Common myeloid progenitor, CD34-positive (primary cell): ENCODE data around the gene EIF4E2.

ENCODE experiments used
- CTCF ChIA-PET: fragments of 350-600 bp; sonication (Branson Sonifier 250); formaldehyde crosslinking; loops from one replicate; lab custom pipeline; 2021; ENCODE audit warnings: antibody characterized with exemption; lab: Charles Lee
- POLR2A ChIA-PET: fragments of 350-600 bp; sonication (Branson Sonifier 250); formaldehyde crosslinking; loops from one replicate; lab custom pipeline; 2021; ENCODE audit warnings: antibody characterized with exemption; lab: Charles Lee
- DNase-seq, 3 donors: peaks; one replicate each; pipeline versions ENCODE4 v3.0.0 to v3.0.0-alpha.2; 2013
- H3K27ac ChIP-seq, 2 experiments: 1 replicate in 1 of 2; 2 replicates in 1 of 2; pipeline ENCODE4 v1.7.0; 2013; ENCODE audit warnings: inconsistent platforms in 2 of 2, low read length in 2 of 2, mild to moderate bottlenecking in 2 of 2, low read depth in 1 of 2, moderate library complexity in 1 of 2; ENCODE audit not compliant: severe bottlenecking in 2 of 2, insufficient read depth in 1 of 2, poor library complexity in 1 of 2
- H3K27me3 ChIP-seq, 5 experiments: replicated peaks in 2 of 5; 1 replicate in 3 of 5; 2 replicates in 2 of 5; pipeline versions ENCODE4 v1.6.1 to v1.7.0; 2013; ENCODE audit warnings: low read length in 4 of 5, mild to moderate bottlenecking in 2 of 5, moderate library complexity in 2 of 5, inconsistent platforms in 1 of 5; ENCODE audit not compliant: insufficient read depth in 5 of 5, control insufficient read depth in 4 of 5
- H3K36me3 ChIP-seq, 4 experiments: 1 replicate in 2 of 4; 2 replicates in 2 of 4; pipeline versions ENCODE4 v1.6.1 to v1.7.0; 2013; ENCODE audit warnings: low read length in 3 of 4, control low read depth in 1 of 4, mild to moderate bottlenecking in 1 of 4; ENCODE audit not compliant: control insufficient read depth in 4 of 4, insufficient read depth in 4 of 4
- H3K4me1 ChIP-seq, 4 experiments: 1 replicate in 3 of 4; 2 replicates in 1 of 4; pipeline versions ENCODE4 v1.6.1 to v1.7.1; 2013; ENCODE audit warnings: low read length in 3 of 4, mild to moderate bottlenecking in 3 of 4, control low read depth in 1 of 4, inconsistent platforms in 1 of 4, moderate library complexity in 1 of 4; ENCODE audit not compliant: control insufficient read depth in 4 of 4, insufficient read depth in 4 of 4; ENCODE audit errors: control extremely low read depth in 1 of 4
- H3K4me3 ChIP-seq, 7 experiments: 1 replicate in 4 of 7; 2 replicates in 3 of 7; pipeline versions ENCODE4 v1.5.1 to v1.7.0; 2013; ENCODE audit warnings: mild to moderate bottlenecking in 7 of 7, low read length in 6 of 7, moderate library complexity in 6 of 7, inconsistent platforms in 2 of 7, low read depth in 2 of 7, control low read depth in 1 of 7; ENCODE audit not compliant: insufficient read depth in 4 of 7, control insufficient read depth in 1 of 7; ENCODE audit errors: extremely low read depth in 1 of 7
- H3K9me3 ChIP-seq, 5 experiments: 1 replicate in 4 of 5; 2 replicates in 1 of 5; pipeline versions ENCODE4 v1.6.1 to v1.7.1; 2013; ENCODE audit warnings: low read length in 4 of 5, mild to moderate bottlenecking in 2 of 5, inconsistent platforms in 1 of 5, low read depth in 1 of 5, moderate library complexity in 1 of 5; ENCODE audit not compliant: control insufficient read depth in 4 of 5, insufficient read depth in 2 of 5; ENCODE audit errors: control extremely low read depth in 1 of 5
- WGBS: methylation state at CpG from one replicate; pipeline ENCODE4 v1.1.5; 2013; ENCODE audit not compliant: insufficient coverage; 5-methylcytosine and 5-hydroxymethylcytosine counted together

The EIF4E2 gene

GRCh38 chr2:232521098-232521497, 29.4 kb upstream of the EIF4E2 start:
- WGBS, result 95% methylated on average over 14 of the region's 14 CpGs
- ChIA-PET CTCF (interaction anchor here (1.2 to 6.4 kb wide), 4 partner anchors 44 to 80 kb away, joined by 3 to 29 read pairs (median 8); no protein-coding TSS in a partner anchor), POLR2A (no interaction called here)
- no peak for DNase-seq
- Histone ChIP-seq H3K27ac (no peak overlapping the region), H3K36me3 (no peaks in the 10 kb centered on the region), H3K27me3 (peaks cover 0 to 64% (median 19%) of the 10 kb centered on the region in 5 experiments), H3K4me1 (peaks cover 0 to 30% (median 18%) of the 10 kb centered on the region in 4 experiments), H3K9me3 (no peaks in the 10 kb centered on the region), H3K4me3 (no peak overlapping the region)

GRCh38 chr2:232521959-232522622, 28.4 kb upstream of the EIF4E2 start:
- no peaks in the 10 kb centered on the region for H3K9me3 ChIP-seq
- DNase-seq, result peak in 2 of 3 donors; percentile 54 to 56
- ChIA-PET POLR2A (interaction anchor here (0.6 kb wide), 1 partner anchor 92 kb away, joined by 3 read pairs; no protein-coding TSS in a partner anchor), CTCF (interaction anchor here (1.0 to 6.4 kb wide), 5 partner anchors 10 to 75 kb away, joined by 3 to 29 read pairs (median 5); partner anchors contain the start of genes EIF4E2 and TIGD1)
- H3K4me3 ChIP-seq, result peak overlapping the region in 5 of 7 experiments; percentile 10 to 54 (median 22)
- no peaks in the 10 kb centered on the region for H3K36me3 ChIP-seq
- 6% methylated on average over 53 of the region's 66 CpGs for WGBS
- peaks cover 0 to 71% (median 16%) of the 10 kb centered on the region in 5 experiments for H3K27me3 ChIP-seq
- no peak overlapping the region for H3K27ac ChIP-seq
- H3K4me1 ChIP-seq, result peaks cover 0 to 30% (median 18%) of the 10 kb centered on the region in 4 experiments

GRCh38 chr2:232522623-232523401, 27.7 kb upstream of the EIF4E2 start:
- H3K27me3 ChIP-seq, result peaks cover 0 to 71% (median 16%) of the 10 kb centered on the region in 5 experiments

GRCh38 chr2:232523402-232523681, 27.1 kb upstream of the EIF4E2 start:
- H3K4me3 ChIP-seq, result peak overlapping the region in 3 of 7 experiments; percentile 23 to 66 (median 52)
- POLR2A ChIA-PET, result interaction anchor here (0.9 kb wide), 1 partner anchor 27 kb away, joined by 3 read pairs; the partner anchor contains the start of genes EIF4E2 and TIGD1
- CTCF ChIA-PET, result interaction anchor here (0.6 to 6.4 kb wide), 15 partner anchors 8 to 792 kb away, joined by 3 to 29 read pairs (median 3); no protein-coding TSS in a partner anchor
- H3K36me3 ChIP-seq, result no peaks in the 10 kb centered on the region
- H3K9me3 ChIP-seq, result no peaks in the 10 kb centered on the region
- DNase-seq, result no peak
- H3K4me1 ChIP-seq, result peaks cover 0 to 30% (median 18%) of the 10 kb centered on the region in 4 experiments
- WGBS, result 16% methylated on average over 16 of the region's 16 CpGs
- H3K27ac ChIP-seq, result no peak overlapping the region
- peaks cover 0 to 74% (median 16%) of the 10 kb centered on the region in 5 experiments for H3K27me3 ChIP-seq

More at GRCh38 chr2:232522623-232523401, 27.7 kb upstream of the EIF4E2 start:
- CTCF ChIA-PET, result interaction anchor here (0.6 to 6.4 kb wide), 15 partner anchors 8 to 792 kb away, joined by 3 to 29 read pairs (median 4); partner anchors contain the start of genes EIF4E2 and TIGD1
- no peak for DNase-seq
- no peaks in the 10 kb centered on the region for H3K9me3 ChIP-seq
- no peak overlapping the region for H3K27ac ChIP-seq
- H3K4me3 ChIP-seq, result peak overlapping the region in 4 of 7 experiments; percentile 8 to 54 (median 32)
- 16% methylated on average over 33 of the region's 46 CpGs for WGBS
- POLR2A ChIA-PET, result interaction anchor here (0.6 to 0.9 kb wide), 2 partner anchors 28 to 93 kb away, joined by 3 read pairs; partner anchors contain the start of genes EIF4E2 and TIGD1
- no peaks in the 10 kb centered on the region for H3K36me3 ChIP-seq
- peaks cover 0 to 30% (median 18%) of the 10 kb centered on the region in 4 experiments for H3K4me1 ChIP-seq

GRCh38 chr2:232523682-232524597, 26.5 kb upstream of the EIF4E2 start:
- WGBS, result 1% methylated on average over 67 of the region's 75 CpGs
- Histone ChIP-seq H3K4me3 (peak overlapping the region in 6 of 7 experiments; percentile 23 to 66 (median 47)), H3K4me1 (peaks cover 0 to 33% (median 21%) of the 10 kb centered on the region in 4 experiments), H3K27me3 (peaks cover 0 to 68% (median 12%) of the 10 kb centered on the region in 5 experiments), H3K9me3 (no peaks in the 10 kb centered on the region), H3K27ac (no peak overlapping the region), H3K36me3 (no peaks in the 10 kb centered on the region)
- POLR2A ChIA-PET, result interaction anchor here (0.6 to 0.9 kb wide), 2 partner anchors 27 to 119 kb away, joined by 3 read pairs; partner anchors contain the start of genes EIF4E2 and TIGD1
- DNase-seq, result peak; percentile 60 to 78 (median 73)
- CTCF ChIA-PET, result interaction anchor here (0.6 to 6.4 kb wide), 17 partner anchors 8 to 791 kb away, joined by 3 to 29 read pairs (median 3); no protein-coding TSS in a partner anchor

GRCh38 chr2:232524771-232525170, 25.7 kb upstream of the EIF4E2 start:
- no peak overlapping the region for H3K27ac ChIP-seq
- H3K4me1 ChIP-seq, result peaks cover 0 to 36% (median 22%) of the 10 kb centered on the region in 4 experiments
- H3K9me3 ChIP-seq, result no peaks in the 10 kb centered on the region
- no peak overlapping the region for H3K4me3 ChIP-seq
- CTCF ChIA-PET, result interaction anchor here (1.2 to 6.4 kb wide), 7 partner anchors 10 to 596 kb away, joined by 3 to 29 read pairs (median 6); no protein-coding TSS in a partner anchor
- DNase-seq, result no peak
- H3K27me3 ChIP-seq, result peaks cover 0 to 64% (median 12%) of the 10 kb centered on the region in 5 experiments
- POLR2A ChIA-PET, result no interaction called here
- H3K36me3 ChIP-seq, result no peaks in the 10 kb centered on the region
- WGBS, result 30% methylated on average over 2 of the region's 6 CpGs
